Measurements from ENCODE around the gene NPAS2.

Gene NPAS2

DNA sequence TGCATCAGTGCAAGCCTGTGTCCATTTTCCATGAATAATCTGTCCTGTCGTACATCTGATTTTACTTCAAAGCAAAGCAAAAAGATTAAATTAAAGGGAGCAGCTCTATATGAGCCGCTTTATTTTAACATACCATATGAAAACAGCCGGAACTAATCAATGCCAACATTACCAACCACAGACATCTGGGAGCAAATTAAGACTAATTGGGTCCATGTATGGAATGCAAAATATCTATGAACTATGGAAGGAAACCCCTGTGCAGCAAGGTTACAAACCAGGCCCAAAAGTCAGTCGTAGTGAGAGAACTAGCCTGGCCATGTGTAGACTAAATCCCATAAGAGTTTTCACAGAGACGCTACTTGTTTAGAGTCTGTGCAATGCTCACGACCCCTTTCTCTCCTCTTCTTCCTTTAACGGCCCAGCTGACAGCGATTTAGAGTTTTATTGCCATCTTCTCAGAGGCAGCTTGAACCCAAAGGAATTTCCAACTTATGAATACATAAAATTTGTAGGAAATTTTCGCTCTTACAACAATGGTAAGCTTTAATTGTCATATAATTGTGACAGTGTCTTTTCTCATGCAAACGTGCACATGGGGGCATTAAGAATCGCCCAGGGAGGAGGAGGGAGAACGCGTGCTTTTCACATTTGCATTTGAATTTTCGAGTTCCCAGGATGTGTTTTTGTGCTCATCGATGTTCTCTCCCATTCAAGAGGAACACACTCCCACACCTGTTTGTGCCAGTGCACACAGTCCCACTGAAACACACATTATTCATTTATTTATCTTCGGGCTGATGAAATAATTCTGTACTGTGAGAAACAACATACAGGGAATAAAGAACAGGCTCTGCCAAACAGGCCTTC is 129.2 kb downstream of the NPAS2 start:
- DNase-seq = no peak

DNA sequence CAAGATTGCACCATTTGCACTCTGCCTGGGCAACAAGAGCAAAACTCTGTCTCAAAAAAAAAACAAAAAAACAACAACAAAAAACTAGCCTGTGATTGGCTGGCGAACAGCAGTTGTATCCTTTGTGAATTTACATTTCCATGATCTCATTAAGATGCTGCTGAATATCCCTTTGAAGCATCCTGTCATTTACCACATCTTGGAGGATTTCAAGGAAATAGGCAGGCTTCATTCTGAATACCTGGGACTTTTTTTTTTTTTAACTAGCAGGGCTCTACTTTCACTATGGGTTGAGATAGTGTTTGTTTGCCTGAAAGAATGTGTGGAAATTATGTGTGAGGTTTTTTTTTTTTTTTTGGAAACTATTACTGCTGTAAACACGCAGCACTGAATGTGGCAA is 132.6 kb downstream of the NPAS2 start:
- DNase-seq = no peak

DNA sequence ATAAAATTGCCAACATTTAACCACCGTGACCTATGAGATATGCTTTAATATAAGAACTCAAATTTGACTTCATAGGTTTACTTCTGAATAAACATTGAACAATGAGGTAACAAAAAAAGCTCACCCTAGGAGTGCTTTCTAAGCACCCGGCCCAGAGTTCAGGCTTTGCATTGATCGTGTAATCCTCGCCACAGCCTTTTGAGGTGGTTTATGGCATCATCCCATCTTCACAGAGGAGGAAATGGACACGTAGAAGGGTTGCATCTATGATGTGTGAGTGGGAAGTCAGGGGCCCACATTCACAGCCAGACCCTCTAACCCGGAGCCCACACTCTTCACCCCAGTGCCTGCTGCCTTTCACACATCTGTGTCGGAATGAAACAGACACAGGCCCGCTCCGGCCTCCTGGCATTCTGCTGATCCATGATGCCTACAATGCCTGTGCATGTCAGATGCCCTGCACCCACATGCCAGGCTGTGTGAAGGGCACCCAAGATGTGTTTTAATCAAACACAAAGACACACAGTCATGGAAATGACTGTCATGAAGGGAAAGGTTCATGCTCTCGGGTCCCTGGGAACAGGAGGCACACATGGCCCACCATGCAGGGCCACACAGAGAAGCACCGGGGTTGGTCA is 133.6 kb downstream of the NPAS2 start:
- no peak for DNase-seq

DNA sequence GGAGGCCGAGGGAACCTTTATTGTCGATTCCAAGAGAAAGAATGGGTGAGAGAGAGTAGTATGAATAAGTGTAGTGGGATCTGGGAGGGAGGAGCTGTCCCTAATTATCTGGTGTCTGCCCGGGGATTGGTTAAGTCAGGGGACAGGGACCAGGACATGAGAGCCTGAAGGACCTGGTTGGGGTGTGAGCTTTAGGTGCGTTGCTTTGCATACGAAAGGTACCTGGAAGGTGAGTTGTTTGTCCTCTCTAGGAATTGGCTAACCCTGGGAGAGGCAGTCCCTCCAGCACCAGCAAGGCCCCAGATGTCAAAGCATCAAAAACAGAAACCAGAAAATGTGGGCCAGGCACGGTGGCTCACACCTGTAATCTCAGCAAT is 134.1 kb downstream of the NPAS2 start:
- DNase-seq = no peak

DNA sequence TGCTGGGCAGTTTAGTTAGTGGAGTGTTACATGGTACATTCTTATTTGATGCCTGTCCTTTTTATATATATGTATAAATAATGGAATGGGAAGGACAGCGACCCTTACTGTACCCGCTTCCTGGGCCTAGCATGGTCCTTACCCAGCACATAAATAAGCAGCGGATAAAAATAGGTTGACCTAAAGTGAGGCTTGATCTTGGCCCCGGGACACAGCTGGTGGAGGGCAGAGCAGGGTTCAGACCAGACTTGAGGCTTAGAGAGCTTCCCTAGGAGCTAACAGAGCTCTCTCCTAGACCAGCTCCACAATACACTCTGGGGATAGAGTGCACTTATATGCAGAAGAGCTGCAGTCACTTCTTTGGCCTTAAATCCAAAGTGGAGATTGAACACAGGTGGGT is 135.3 kb downstream of the NPAS2 start:
- no peak for DNase-seq

DNA sequence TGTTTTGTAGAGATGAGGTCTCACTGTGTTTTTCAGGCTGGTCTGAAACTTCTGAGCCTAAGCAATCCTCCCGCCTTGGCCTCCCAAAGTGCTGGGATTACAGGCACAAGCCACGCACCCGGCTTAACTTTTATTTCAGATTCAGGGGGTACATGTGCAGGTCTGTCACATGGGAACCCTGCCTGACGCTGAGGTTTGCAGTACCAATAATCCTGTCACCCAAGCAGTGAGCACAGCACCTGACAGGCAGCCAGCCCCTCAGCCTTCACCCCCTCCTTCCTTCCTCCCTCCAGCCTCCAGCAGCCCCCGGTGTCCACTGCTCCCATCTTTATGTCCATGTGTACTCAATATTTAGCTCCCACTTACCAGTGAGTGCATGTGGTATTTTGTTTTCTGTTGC is 136.1 kb downstream of the NPAS2 start:
- DNase-seq = no peak

DNA sequence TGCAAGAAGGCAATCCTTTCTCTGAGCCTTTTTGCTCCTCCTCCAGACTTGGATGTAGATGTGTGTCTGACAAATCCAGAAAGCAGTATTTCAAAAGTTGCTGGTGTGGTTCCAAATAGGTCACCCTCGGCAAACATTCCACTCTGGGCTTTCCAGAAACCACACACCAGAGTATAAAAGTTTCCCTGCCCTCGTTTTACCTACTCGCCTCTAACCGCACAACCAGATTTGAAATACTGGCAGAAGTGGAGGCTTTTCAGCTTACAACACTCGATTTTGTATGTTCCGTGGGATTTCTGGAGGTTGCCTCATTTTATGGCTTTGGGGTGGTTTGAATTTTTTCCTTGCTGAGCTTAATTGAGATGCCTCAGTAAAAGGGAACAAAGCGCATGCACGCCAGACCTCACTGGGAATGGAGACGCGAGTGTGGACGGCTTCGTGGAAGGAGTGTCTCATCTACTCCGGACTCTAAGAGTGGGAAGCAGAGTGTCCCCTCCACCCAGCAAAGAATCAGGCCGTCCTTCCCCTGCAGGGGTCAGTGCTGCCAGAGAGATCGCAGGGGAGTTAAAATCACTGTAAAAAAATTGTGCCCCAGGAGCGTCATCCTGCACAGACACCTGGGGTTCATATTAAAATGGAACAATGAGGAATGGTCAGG is 138.2 kb downstream of the NPAS2 start:
- no peak for DNase-seq

DNA sequence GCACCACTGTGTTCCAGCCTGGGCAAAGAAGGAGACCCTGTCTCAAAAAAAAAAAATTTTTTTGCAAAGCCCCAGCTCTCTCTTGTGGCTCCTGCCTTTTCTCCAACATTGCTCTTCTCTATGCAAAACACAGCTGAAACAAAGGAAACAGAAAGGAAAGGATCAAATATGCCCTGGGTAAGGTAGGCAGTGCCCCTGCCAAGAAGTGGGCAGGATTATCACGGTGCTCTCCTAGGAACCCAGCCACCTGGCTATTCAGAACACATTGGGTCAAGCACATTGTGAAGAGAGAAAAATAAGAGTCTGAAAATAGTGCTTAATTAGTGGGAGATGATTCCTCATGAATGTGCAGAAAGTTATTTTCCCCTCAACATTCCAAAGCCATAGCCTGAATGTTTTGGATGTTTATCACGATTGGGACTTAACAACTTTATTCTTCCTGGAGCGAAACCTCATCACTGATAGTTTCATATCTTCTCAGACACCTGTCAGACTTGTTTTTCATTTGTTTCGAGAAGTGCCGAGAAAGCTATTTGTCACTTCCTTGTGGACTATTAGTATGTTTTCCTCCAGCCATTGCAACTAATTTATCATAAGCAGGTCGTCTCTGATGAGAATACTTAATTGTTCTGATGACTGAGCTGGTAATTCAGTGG is 139.4 kb downstream of the NPAS2 start:
- no peak for DNase-seq

DNA sequence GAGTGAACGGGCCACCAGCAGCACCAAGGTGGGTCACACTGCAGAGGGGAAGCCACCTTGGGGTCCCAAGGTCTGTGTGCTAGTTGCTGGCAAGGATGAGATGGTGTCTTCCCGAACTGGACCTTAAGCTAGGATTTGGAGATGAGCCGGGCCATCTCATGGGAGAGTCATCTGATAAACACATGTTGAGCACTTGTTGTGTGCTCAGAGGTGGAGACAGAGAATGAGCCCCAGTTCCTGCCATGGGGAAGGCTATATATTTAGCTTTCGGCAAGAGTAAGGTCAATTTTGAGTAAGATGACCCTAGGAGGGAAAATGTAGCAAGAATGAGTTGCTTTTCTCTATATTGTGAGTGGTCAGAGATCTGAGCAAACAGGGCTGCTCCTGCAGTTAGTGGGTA is 140.7 kb downstream of the NPAS2 start:
- no peak for DNase-seq

DNA sequence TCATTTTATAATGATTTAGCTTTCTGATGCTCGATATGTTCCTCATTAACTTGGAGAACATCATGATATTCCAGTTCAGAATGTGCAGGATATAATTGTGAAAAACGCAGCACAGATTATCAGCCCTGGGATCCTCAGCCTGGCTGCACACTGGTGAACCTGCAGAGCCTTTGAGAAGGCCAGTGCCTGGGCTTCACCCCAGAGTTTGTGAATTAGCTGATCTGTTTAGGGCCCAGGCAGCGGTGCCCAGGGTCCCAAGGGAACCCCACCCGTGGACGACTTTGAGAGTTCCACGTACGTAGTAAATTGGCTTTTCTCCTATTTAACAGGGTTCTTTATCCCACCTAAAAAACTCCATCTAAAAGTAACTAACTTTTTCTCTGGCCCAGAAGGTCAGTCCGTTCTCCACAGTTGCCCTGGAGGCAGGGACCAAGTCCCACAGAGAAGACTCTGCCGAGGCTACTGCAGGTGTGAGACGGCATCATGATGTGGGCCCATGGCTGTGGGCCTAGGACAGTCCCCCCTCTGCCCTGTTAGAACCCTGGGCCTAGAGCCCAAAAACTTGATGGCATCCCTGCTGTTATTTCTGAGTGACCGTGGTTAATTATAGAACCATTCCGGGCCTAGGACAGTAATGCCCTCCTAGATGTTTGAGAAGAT is 142.6 kb downstream of the NPAS2 start:
- DNase-seq = no peak

DNA sequence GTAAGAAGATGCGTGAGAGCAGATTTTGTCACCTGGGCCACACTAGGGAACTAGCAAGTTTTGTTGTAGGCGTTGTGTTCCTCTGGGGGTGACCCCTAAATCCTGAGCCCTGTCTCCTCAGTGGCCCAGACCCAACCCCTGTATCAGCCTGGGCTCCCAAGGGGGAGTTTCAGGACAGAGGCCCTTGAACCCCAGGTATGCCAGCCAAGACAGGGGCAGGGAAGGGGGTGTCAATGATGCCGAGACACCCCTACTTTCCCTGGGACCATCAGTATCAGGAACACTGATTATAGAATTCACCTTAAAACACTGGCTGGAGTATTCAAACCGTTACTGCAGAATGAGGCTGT is 143.1 kb downstream of the NPAS2 start:
- DNase-seq = no peak

DNA sequence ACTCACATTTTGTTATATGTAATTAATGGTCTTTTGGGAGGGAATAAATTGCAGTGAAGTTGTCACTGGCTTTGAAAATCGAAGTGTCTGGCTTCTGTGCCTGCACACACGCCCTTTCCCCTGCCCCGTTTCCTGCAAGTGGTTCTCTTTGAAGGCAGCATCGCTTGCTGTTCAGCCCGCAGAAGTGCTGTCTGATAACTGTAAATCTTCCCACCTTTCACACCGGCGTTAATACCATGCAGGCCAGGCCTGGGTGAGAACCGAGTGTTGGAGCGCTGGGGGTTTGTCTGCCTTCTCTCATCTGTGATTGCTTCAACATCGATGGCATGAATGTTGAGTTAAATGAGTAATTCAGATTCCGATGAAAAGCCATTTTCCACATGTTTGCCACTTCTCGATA is 144.3 kb downstream of the NPAS2 start:
- DNase-seq = no peak

DNA sequence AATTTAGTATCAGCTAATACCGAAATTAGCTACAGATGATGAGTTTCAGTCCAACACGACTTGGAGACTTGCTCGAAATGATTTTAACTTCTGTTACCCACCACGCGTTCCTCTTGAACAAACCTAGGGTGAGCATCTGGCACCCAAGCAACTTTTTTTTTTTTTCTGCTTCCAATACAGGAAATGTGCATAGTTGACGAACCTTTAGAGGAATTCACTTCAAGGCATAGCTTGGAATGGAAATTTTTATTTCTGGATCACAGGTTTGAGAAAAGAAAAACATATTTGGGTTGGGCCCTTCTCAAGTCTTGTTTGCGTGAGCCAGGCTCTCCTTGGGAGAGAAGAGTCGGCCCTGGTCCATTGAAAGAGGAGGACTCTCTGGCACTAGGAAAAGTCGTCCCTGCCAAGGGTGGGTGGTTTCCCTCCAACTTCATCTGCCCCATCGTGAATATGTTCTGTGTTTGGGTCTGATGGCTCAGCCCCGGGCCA is 144.8 kb downstream of the NPAS2 start:
- no peak for DNase-seq

DNA sequence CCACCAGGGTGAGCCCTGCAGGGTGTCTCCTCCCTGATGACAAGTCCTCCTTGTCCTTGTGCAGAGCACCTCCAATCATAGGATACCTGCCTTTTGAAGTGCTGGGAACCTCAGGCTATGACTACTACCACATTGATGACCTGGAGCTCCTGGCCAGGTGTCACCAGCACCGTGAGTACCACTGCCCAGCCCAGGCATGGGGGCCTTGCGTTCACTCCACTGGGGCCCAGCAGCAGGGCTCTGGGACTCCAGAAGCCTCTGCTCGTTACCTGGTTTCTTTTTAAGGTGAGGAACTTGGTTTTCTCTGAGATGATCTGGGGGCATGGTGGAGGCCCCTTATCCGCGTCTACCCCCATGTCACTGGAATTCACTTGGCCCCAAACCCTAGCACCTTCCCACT is 145.7 kb downstream of the NPAS2 start:
- DNase-seq = no peak

DNA sequence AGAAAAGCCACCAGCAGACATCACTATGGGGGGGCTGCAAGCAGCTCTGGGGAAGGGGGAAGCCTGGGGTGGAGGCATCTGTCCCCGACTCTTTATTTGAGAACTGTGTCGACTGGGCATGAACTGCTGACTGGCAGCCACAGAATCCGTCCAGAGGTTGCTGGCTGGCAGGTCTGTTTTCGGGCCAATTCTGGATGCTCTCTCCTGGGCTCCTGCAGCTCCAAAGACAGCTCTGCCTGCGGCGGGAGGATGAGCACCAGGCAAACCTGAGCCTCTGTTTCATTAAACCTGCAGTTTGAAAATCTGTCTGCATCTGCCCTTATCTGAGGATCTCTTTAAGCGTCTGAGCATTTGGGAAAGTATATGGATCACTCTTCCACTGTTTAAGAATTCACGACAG is 147.8 kb downstream of the NPAS2 start:
- DNase-seq = no peak

DNA sequence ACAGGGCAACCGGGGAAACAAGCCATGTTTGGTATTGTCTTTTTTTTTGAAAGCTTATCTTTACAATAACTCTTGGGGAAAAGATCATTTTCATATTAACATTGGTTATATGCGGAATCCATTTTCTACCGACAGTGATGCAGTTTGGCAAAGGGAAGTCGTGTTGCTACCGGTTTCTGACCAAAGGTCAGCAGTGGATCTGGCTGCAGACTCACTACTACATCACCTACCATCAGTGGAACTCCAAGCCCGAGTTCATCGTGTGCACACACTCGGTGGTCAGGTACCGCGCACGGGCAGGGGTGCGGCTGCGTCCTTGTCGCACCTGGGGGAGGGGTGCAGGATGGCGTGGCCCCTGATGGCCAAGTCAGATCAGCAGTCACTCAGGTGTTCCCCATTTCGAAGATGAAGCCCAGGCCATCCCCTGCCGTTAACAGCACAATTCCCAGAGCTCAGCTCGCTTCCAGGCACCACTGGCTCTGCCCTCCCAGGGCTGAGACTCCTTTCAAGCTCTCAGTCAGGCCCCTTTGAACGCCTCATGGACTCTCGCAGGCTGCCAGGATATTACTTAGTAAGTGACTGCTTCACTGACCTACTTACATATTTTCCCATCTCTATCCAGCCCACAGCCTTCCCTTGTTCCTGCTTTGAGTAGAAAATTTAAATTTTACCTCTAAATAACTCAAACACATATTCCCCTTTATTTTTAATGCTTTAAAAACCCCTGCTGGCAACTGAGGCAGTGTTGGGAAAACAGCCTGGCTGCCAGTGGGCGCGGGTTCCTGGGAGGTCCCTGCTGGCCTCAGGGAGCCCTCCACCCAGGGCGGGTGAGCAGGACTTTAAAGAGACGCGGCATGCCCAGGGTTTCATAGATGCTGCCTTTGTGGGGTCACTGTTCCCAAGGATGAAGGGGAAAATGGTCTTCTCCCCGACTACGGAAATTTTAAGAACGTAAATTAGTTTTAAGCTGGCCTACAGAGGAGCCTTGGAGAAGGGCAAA is 148.5 kb downstream of the NPAS2 start:
- no peak for DNase-seq

DNA sequence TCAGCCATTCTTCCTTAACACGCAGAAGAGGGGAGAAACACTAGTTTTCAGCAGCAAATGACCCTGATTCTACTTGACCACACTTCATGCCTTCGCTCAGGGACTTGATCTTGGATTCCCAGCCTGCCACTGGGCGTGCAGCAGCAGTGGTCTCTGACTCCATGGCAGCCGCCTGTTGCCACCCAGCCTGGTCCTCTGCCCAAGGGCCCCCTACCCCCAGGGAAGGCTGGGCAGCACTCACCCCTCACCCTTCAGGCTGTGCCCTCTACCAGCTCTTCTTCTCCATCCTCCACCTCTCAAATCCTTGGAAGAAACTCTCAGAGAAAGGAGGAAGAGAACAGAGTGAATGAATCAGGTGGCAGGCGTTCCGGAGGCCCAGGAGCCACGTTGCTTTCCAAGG is 150.1 kb downstream of the NPAS2 start:
- DNase-seq = no peak

DNA sequence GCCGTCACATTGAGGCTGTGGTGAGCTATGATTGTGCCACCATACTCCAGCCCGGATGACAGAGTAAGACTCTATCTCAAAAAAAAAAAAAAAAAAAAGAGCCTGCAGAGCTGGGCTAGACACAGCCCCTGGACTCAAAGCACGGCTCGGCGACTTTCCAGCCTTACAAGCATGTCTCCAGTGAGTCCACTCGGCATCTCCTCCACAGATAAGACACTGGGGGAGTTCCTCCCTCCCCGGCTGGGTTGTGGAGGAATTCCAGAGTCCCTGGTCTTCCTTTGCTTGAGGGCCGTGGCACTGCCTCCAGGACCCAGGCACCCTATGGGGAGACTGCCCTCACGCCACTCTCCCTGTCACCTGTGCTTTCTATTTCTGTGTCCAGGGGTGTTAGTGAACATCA is 151.3 kb downstream of the NPAS2 start:
- no peak for DNase-seq

DNA sequence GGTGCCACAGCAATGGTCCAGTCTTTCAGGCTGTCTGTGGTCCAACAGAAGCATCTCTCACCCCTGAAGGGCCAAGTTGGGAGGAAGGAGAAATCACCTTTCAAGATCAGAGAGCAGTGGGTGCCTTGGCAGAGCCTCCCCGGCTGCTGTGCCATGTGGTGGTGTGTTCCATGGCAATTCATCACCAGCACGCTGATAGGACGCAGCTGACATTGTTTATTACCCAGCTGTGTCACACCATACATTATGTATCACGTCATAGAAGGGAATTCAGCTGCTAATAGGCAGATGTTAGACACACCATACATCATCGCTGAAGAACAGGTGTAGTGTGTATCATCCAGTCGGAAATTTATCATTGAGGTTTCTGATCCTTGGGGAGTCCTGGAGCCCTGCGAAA is 152.5 kb downstream of the NPAS2 start:
- no peak for DNase-seq

DNA sequence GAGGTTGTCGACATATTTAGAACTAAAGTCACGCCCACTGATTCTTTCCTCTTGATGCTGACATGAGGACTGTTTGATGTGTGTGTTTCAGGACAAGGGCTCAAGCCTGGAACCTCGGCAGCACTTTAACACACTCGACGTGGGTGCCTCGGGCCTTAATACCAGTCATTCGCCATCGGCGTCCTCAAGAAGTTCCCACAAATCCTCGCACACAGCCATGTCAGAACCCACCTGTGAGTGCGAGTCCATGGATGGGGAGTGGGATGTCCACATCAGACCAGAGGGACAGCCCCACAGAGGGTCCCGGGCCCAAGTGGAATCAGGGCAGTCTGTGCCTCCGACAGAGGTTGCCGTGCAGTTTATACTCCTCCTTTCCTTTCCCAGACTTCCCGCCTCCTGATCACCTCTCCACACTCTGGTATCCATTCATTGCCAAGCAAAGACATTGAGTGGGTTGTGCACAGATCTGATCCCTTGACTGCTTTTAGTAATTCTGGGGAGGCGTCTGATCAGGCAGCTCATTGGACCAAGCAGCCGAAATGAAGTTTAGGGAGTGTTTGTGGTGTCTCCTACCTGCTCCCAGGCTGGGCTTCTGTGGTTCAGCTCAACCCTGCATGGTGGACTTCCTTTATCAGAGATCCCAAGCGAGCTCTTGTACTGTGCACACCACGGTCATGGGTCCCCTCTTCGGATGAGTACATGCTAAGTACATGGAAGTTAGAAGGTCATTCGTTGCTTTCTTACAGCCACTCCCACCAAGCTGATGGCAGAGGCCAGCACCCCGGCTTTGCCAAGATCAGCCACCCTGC is 155.0 kb downstream of the NPAS2 start:
- no peak for DNase-seq

DNA sequence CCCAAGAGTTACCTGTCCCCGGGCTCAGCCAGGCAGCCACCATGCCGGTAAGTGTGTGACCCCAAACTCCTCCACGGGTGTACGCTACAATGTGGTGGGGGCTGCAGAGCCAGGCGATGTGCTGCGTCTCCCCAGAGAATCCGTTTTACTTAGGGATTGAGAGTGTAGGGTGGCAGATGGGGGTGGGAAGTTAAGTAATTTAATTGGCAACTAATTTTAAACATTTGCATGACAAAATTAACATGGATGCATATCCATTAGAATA is 155.5 kb downstream of the NPAS2 start:
- DNase-seq = no peak

Data from activated T-cell treated with anti-CD3 and anti-CD28 coated beads for 4 hours (primary cell).